AML-193 (cell line): ENCODE results near the gene PKP4.

Experiments used
- DNase-seq, 2 experiments: peaks; one replicate each; lab custom pipeline; 2025; lab: John Stamatoyannopoulos, UW

PKP4 gene

GRCh38 chr2:158600155-158600802 is 143.5 kb downstream of the PKP4 start:
- DNase-seq: no peak

- no peak for DNase-seq
Observed at GRCh38 chr2:158602027-158602426, 145.3 kb downstream of the PKP4 start.

GRCh38 chr2:158603205-158603604 is 146.5 kb downstream of the PKP4 start:
- DNase-seq: no peak

- no peak for DNase-seq
Observed at GRCh38 chr2:158603986-158604385, 147.2 kb downstream of the PKP4 start.

GRCh38 chr2:158610059-158610458 is 153.3 kb downstream of the PKP4 start:
- DNase-seq: no peak

- no peak for DNase-seq
Observed at GRCh38 chr2:158616480-158617000, 159.8 kb downstream of the PKP4 start.

GRCh38 chr2:158618891-158619490 is 162.2 kb downstream of the PKP4 start:
- DNase-seq: no peak

GRCh38 chr2:158619496-158619895 is 162.7 kb downstream of the PKP4 start:
- peak in 1 of 2 experiments; percentile 11 for DNase-seq

GRCh38 chr2:158620656-158621055 is 163.9 kb downstream of the PKP4 start:
- DNase-seq: no peak

GRCh38 chr2:158624071-158624667 is 167.4 kb downstream of the PKP4 start:
- no peak for DNase-seq

- DNase-seq: no peak
Observed at GRCh38 chr2:158624961-158625360, 168.2 kb downstream of the PKP4 start.

GRCh38 chr2:158629116-158629515 is 172.4 kb downstream of the PKP4 start:
- no peak for DNase-seq

- DNase-seq: no peak
Observed at GRCh38 chr2:158633261-158633660, 176.5 kb downstream of the PKP4 start.

- no peak for DNase-seq
Observed at GRCh38 chr2:158634627-158635026, 177.9 kb downstream of the PKP4 start.

- DNase-seq: no peak
Observed at GRCh38 chr2:158635961-158636601, 179.3 kb downstream of the PKP4 start.

- no peak for DNase-seq
Observed at GRCh38 chr2:158637357-158637756, 180.6 kb downstream of the PKP4 start.

- no peak for DNase-seq
Observed at GRCh38 chr2:158644139-158644538, 187.4 kb downstream of the PKP4 start.

GRCh38 chr2:158645299-158645698 is 188.5 kb downstream of the PKP4 start:
- DNase-seq: no peak

GRCh38 chr2:158647436-158648231 is 190.9 kb downstream of the PKP4 start:
- no peak for DNase-seq

GRCh38 chr2:158649846-158650245 is 193.1 kb downstream of the PKP4 start:
- DNase-seq: no peak

GRCh38 chr2:158650646-158651357 is 194.1 kb downstream of the PKP4 start:
- DNase-seq: no peak
